ENCODE results near the gene IL1RAPL2.

The IL1RAPL2 gene

GRCh38 chrX:105700331-105700730 lies 1134.3 kb downstream of the IL1RAPL2 start:
- no peak for DNase-seq (ENCODE audit: low read depth, low spot score)

GRCh38 chrX:105701310-105702052 lies 1135.5 kb downstream of the IL1RAPL2 start:
- no peak for DNase-seq (ENCODE audit: low read depth, low spot score)

GRCh38 chrX:105703876-105704275 lies 1137.9 kb downstream of the IL1RAPL2 start:
- DNase-seq (ENCODE audit: low read depth, low spot score): no peak

DNA sequence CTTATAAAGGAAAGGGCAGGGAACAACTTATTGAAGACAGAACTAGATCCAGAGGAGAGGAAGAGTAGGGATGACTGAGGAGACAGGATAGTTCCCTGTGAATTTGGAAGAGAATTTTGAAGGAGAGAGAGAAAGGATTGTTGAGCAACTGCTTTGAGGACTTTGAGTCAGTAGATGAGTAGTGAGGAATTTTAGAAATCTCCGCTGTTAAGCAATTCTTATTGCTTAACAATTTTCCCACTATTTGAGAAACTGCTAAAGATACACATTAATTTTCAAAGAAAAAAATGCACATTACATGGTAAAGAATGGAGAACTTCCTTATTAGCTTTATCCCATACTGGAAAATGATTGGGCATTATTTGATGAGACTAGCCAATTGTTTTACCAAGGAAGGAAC lies 1140.0 kb downstream of the IL1RAPL2 start:
- no peak for DNase-seq (ENCODE audit: low read depth, low spot score)

GRCh38 chrX:105711805-105712204 lies 1145.8 kb downstream of the IL1RAPL2 start:
- no peak for DNase-seq (ENCODE audit: low read depth, low spot score)

DNA sequence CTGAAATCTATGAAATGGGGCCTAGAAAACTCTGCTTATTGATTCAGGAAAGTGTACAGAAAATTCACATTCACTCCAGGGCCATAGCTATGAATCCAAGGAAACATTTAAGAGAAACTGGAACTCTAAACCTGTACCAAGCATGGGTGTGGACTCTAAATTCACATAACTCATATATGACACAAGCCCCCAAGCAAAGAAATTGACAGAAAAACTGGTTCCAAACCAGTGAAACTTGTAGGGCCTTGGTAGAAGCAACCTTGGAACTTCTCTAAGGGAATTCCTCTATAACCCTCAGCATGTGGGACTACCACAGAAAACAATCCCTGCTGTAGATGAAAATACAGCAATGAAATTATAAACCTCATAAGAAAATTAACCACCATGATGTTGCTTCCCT lies 1149.7 kb downstream of the IL1RAPL2 start:
- DNase-seq (ENCODE audit: low read depth, low spot score): no peak

DNA sequence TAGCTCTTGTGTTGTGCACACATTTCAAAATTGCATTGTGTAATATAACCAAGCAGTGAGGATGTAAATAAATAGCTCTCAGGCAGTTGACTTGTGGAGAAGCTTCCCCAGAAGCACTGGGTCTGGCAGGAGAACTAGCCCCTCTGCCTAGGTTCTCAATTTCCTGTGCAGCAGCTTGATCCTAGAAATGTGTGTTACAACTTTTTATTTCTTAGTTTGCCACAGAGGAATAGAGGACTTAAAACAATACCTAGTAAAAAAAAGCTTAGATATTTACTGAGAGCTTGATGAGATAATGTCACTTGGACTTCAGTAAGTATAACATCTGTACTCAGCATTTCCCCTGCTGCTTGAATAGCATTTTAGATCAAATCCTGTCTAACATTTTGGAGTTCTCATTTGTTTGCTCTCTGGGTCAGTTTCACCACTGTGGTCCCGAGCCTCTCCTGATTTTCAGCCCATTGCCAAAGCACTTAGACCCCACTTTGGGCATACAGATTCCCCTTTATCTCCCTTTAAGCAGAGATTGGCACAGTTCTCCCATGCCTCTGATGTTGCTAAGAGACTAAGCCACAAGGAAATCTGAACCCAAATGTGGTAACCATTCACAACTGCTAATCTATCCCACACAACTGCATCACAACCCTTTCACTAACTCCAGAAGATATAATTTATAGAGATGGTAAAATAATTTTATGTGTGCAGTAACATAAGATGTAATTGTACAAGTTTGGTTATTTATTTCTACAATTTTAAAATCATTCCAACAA lies 1158.2 kb downstream of the IL1RAPL2 start:
- DNase-seq (ENCODE audit: low read depth, low spot score): no peak

DNA sequence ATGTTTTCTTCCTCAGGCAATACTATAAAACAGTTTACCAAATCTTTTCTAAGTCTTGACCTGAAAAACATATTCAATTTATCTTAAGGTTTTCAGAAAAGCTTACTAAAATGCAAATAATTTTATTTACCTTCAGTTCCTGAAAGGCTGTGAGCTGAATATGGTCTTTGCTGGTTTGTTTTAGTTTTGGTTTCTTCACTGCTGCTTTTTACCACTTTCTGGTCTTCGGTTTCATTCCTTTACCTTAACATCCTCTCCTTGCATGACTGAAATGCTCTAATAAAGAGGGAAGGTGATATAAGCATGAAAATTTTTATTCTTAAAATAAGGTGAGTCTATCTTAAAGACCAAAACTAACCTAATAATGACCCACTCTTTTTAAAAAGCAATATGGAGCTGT lies 1159.2 kb downstream of the IL1RAPL2 start:
- no peak for DNase-seq (ENCODE audit: low read depth, low spot score)

- DNase-seq (ENCODE audit: low read depth, low spot score): no peak
These were observed 1172.2 kb downstream of the IL1RAPL2 start for GRCh38 chrX:105738162-105738561.

DNA sequence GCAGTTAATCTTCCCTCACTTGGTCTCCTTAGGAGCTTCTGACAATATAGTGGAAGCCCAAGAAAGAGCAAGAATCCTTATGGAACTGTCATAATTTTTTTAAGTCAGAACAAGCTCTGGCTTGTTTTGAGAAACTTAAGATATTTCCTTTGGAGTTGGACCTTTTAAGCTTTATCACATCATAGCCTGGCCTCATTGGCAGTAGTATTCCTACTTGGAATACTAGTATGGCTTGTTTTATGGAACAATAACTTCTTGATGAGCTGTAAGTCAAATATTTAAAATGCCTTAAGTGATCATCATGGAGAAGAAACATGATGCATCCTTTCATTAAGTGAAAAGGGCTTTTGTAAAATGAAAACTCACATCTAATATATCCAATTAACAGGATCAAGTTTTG lies 1178.3 kb downstream of the IL1RAPL2 start:
- DNase-seq (ENCODE audit: low read depth, low spot score): no peak

DNA sequence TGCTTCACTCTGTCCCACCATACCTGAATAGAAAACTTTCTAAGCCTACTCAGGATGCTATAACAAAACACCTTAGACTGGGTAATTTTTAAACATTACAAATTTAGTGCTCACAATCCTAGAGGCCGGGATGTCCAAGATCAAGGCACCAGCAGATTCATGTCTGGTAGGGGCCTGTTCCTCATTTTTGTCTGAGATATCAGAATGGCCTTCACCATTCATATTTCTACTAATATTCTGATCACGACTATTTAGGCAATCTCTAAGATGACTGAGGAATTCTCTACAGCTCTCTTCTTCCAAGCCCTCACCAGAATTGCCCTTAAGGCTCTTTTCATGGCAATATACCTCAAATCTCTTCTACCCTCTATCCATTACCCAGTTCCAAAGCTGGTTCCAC lies 1178.9 kb downstream of the IL1RAPL2 start:
- DNase-seq (ENCODE audit: low read depth, low spot score): no peak

- no peak for DNase-seq (ENCODE audit: low read depth, low spot score)
These were observed 1179.9 kb downstream of the IL1RAPL2 start for GRCh38 chrX:105745863-105746262.

GRCh38 chrX:105752338-105752956 lies 1186.4 kb downstream of the IL1RAPL2 start:
- DNase-seq (ENCODE audit: low read depth, low spot score): no peak

- no peak for DNase-seq (ENCODE audit: low read depth, low spot score)
These were observed 1187.4 kb downstream of the IL1RAPL2 start for GRCh38 chrX:105753411-105753810.

GRCh38 chrX:105754286-105754964 lies 1188.4 kb downstream of the IL1RAPL2 start:
- DNase-seq (ENCODE audit: low read depth, low spot score): no peak

DNA sequence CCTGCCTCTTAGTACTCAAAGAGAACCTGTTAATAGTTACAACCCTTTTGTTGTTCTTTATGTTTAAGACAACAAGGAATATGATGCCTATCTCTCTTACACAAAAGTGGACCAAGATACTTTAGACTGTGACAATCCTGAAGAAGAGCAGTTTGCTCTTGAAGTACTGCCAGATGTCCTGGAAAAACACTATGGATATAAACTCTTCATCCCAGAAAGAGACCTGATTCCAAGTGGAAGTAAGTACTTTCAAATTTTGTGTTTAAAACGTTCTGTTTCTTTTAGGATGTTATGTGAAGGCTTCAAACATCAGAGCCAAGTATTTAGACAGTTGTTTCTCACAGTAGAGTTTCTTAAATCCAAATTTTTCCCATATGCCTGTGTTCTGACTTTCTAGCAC lies 1189.1 kb downstream of the IL1RAPL2 start:
- no peak for DNase-seq (ENCODE audit: low read depth, low spot score)

DNA sequence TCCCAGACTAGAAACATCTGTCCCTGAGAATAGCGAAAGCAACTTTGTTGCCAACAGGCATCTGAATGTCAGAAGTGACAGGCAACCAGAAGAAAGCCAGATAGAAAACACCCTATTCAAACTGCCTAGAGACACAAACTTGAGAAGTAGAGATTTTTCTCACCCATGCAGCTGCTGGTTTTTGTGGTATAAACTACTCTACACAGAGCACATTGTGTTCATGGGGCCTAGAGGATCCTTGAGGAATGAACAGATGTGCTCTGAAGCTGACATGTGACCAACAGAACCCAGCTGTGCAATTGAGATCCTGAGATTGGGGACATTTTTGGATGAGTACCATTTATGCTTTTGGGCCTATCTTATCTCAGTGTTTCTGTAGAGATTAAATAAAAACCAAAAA lies 1192.8 kb downstream of the IL1RAPL2 start:
- no peak for DNase-seq (ENCODE audit: low read depth, low spot score)

DNA sequence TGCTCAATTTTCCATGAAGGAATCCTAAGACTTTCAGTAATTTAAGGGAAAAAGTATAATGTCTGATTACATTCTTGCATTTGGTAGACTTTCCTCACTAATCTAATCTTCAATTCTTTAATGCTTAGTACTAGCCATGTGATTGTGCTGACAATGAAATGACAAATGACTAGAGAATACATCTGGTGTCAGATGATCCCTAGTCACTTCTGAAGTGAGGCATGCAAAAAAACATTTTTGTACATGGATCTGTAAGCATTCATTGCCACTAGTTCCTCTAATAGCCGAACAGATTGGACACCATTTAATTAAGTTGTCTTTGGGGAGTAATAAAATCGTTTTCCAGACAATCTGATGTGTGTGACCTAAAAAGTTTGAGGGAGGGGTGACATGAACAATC lies 1193.6 kb downstream of the IL1RAPL2 start:
- no peak for DNase-seq (ENCODE audit: low read depth, low spot score)

DNA sequence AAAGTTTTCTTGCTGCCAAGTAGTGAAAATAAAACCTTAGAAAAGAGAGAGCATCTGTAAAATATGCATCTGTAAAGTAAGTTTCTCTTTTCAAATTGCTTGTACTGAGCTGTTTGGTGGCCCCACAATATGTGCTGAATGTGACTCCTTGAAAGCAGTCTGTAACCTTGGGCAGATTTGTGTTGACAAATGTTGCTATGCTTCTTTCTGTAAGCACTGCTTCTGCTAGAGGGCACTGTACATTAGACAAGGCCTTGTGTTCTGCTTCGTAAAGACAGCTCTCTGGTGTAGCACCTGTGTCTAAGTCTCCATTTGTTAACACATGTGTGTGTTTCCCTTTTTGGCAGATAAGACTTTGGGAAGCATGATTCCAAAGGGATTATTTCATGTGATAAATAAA lies 1199.7 kb downstream of the IL1RAPL2 start:
- no peak for DNase-seq (ENCODE audit: low read depth, low spot score)

- DNase-seq (ENCODE audit: low read depth, low spot score): no peak
These were observed 1207.8 kb downstream of the IL1RAPL2 start for GRCh38 chrX:105773801-105774200.

DNA sequence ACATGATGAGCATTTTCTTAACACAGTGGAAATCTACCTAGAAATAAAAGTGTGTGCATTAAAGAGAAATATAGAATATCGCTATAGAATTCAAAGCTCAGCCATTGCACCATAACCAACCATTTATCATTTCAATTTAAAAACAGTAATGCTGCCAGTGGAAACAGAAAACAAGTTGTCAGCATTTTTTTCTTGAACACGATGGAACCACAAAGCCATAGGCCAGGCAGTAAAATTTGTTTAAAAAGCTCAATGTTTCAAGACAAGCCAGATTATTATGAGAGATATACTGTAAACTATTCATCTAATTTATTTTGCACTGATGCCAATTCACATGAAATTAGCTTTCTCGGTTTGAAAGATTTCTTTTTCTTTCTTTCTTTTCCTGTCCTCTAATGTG lies 1209.7 kb downstream of the IL1RAPL2 start:
- no peak for DNase-seq (ENCODE audit: low read depth, low spot score)

DNA sequence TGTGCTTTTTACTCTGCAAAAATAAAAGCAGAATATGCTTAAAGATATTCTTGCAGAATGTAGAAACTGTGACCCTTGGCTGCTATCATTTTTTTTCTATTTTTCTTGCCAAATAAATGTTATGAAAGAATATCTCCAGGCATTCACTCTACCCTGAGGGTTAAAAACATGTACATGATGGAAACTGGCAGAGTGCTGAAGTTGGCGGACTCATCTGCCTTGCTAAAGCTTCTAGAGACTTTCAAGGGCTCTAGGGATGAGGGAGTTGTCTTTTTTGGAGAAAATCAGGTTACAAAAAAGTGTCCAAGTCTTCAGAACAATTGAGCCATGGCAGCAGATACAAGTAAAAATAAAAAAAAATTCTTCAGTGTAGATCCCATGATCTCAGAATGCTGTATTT lies 1215.8 kb downstream of the IL1RAPL2 start:
- no peak for DNase-seq (ENCODE audit: low read depth, low spot score)

All from activated CD4-positive, CD25-positive, alpha-beta regulatory T cell treated with anti-CD3 and anti-CD28 coated beads, Interleukin-2, amount 50 U/mL, for 16 hours (primary cell).